ENCODE measurements around the gene ZNF385B.

GRCh38 chr2:179584760-179585159 lies 276.7 kb downstream of the ZNF385B start:
- TF ChIP-seq CTCF (IDR thresholded peaks at IDR 0.05; ENCODE audit: low read depth, low read length) (no peak), EZH2phosphoT487 (IDR thresholded peaks at IDR 0.05; ENCODE audit: low read depth) (no peak)
